H1 (cell line): ENCODE results near the gene CCBE1. TPM values are rescaled to one million over a fixed set of nuclear protein-coding genes. Genes with fewer than 3 reads are reported as not detected.

Experiments used
- ATF2 ChIP-seq: IDR thresholded peaks from 2 replicates; pipeline ENCODE4 v1.6.1; 2012; ENCODE audit warnings: low read length, inconsistent platforms
- BCL11A ChIP-seq, 2 experiments: IDR thresholded peaks; one replicate each; pipeline ENCODE4 v1.6.1; 2011; ENCODE audit warnings: low read depth in 2 of 2, low read length in 2 of 2, mild to moderate bottlenecking in 2 of 2
- CBX5 ChIP-seq: fragments of 300-800, 300-1000 bp; sonication (generic); IDR thresholded peaks from 2 replicates; pipeline ENCODE4 v1.7.1; 2016; ENCODE audit warnings: antibody characterized with exemption, low read length, low read depth
- EP300 ChIP-seq, 2 experiments: IDR thresholded peaks; 1 replicate in 1 of 2; 2 replicates in 1 of 2; pipeline ENCODE4 v1.6.1; 2011 to 2012; ENCODE audit warnings: low read depth in 2 of 2, low read length in 2 of 2, mild to moderate bottlenecking in 2 of 2, borderline replicate concordance in 1 of 2, inconsistent platforms in 1 of 2, moderate library complexity in 1 of 2
- GABPA ChIP-seq: IDR thresholded peaks from 2 replicates; pipeline ENCODE4 v1.6.1; 2011; ENCODE audit warnings: mild to moderate bottlenecking, low read length, moderate library complexity, borderline replicate concordance; ENCODE audit not compliant: insufficient read depth
- KDM1A ChIP-seq: fragments of 200-600, 300-600 bp; sonication (generic); IDR thresholded peaks from 2 replicates; pipeline ENCODE4 v1.7.1; 2016; ENCODE audit warnings: mild to moderate bottlenecking, low read length, borderline replicate concordance
- NRF1 ChIP-seq: IDR thresholded peaks from 2 replicates; pipeline ENCODE4 v1.6.1; 2011; ENCODE audit warnings: mild to moderate bottlenecking, low read depth, low read length, improper control_type of control experiment
- SUZ12 ChIP-seq: fragments of 200-600 bp; sonication (generic); IDR thresholded peaks from 2 replicates; pipeline ENCODE4 v1.6.1; 2012; ENCODE audit warnings: mild to moderate bottlenecking, inconsistent platforms, low read length, moderate library complexity, mixed read lengths
- polyA plus RNA-seq, 7 experiments: library from polyadenylated mRNA; depleted of rRNA in 3 of 7; stranded (reverse) in 5 of 7; unstranded in 2 of 7; fragments of >200 nt in 5 of 7; fragments of 200-250 nt in 2 of 7; gene quantifications; 1 replicate in 5 of 7; 2 replicates in 1 of 7; 4 replicates in 1 of 7; pipeline versions ENCODE4 v1.2.1 to v1.2.3, GENCODE V29; 2011 to 2013; ENCODE audit warnings: missing spikeins in 2 of 7, mixed read lengths in 2 of 7
- total RNA-seq: library from RNA; stranded (reverse); fragmentation: NEBNext Ultra II Directional; extraction: Animal tissue kit (Norgen Biotek cat#: 25700); gene quantifications from 2 replicates; pipeline ENCODE4 v1.2.1, GENCODE V29; 2021

The CCBE1 gene
- total and polyA plus RNA-seq, 2 of the 8 experiments (the other 6 are each of a cell fraction or from before 2014, with no cell fraction given), result 2.1 to 2.6 TPM

- TF ChIP-seq ATF2 (no peak), GABPA (no peak), BCL11A (IDR thresholded peaks at IDR 0.05; ENCODE audit: low read depth in 2 of 2, low read length in 2 of 2) (no peak), CBX5 (no peak), KDM1A (no peak), EP300 (IDR thresholded peaks at IDR 0.05; ENCODE audit: borderline replicate concordance in 1 of 2, low read depth in 2 of 2, low read length in 2 of 2) (no peak), NRF1 (no peak), SUZ12 (no peak)
- TF ChIP-seq, all 59 proteins: peak for 0
These were observed 147.6 kb downstream of the CCBE1 start (continued) for GRCh38 chr18:59549503-59550173.
